ENCODE results near the gene OR10AD1.

DNA sequence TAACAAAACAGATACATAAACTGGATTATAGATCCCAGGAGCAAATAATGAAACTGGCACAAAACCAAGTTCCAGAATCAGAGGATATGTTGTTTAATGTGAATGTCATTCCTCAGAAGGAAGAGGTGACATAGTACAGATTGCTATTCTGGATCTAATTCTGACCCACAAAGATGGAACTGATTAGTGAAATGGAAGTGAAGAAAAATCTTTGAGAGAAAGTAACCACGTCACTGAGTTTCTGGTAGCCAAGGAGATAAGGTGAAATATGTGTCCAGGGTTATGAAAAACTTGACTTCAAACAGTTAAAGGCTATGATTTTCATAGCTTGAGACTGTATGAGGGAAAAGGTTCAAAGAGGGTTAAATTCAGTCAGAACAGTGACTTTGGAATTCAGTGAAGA, 8.3 kb downstream of the OR10AD1 start:
- TF ChIP-seq ZNF121 (CRISPR knock-in tag; IDR thresholded peaks at IDR 0.05) (no peak), NFATC4 (CRISPR knock-in tag; IDR thresholded peaks at IDR 0.05) (no peak)
- TF ChIP-seq, protein P1, sequence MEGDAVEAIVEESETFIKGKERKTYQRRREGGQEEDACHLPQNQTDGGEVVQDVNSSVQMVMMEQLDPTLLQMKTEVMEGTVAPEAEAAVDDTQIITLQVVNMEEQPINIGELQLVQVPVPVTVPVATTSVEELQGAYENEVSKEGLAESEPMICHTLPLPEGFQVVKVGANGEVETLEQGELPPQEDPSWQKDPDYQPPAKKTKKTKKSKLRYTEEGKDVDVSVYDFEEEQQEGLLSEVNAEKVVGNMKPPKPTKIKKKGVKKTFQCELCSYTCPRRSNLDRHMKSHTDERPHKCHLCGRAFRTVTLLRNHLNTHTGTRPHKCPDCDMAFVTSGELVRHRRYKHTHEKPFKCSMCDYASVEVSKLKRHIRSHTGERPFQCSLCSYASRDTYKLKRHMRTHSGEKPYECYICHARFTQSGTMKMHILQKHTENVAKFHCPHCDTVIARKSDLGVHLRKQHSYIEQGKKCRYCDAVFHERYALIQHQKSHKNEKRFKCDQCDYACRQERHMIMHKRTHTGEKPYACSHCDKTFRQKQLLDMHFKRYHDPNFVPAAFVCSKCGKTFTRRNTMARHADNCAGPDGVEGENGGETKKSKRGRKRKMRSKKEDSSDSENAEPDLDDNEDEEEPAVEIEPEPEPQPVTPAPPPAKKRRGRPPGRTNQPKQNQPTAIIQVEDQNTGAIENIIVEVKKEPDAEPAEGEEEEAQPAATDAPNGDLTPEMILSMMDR (IDR thresholded peaks at IDR 0.05), result no peak
- TF ChIP-seq, protein P2, sequence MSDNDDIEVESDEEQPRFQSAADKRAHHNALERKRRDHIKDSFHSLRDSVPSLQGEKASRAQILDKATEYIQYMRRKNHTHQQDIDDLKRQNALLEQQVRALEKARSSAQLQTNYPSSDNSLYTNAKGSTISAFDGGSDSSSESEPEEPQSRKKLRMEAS (CRISPR knock-in tag; IDR thresholded peaks at IDR 0.05), result no peak

All from WTC11 (cell line).